Sigmoid colon (tissue), 7 donors: Measurements from ENCODE around the gene IQCM. TPM values are rescaled to one million over a fixed set of nuclear protein-coding genes. Genes with fewer than 3 reads are reported as not detected.

Experiments used
- DNase-seq: peaks from one replicate; pipeline ENCODE4 v3.0.0-alpha.2; 2019
- H3K27ac ChIP-seq, 4 donors: fragments of 200-600 bp; sonication (generic); one replicate each; pipeline ENCODE4 v1.5.1; 2016 to 2019; ENCODE audit warnings: mild to moderate bottlenecking in 1 of 4
- H3K27me3 ChIP-seq, 3 donors: fragments of 200-600 bp; sonication (generic); one replicate each; pipeline ENCODE4 v1.5.1; 2019; ENCODE audit warnings: mild to moderate bottlenecking in 1 of 3
- H3K36me3 ChIP-seq, 4 donors: fragments of 200-600 bp; sonication (generic); one replicate each; pipeline ENCODE4 v1.5.1; 2016 to 2019
- H3K4me1 ChIP-seq, 4 donors: fragments of 200-600 bp; sonication (generic); one replicate each; pipeline ENCODE4 v1.5.1; 2017 to 2019
- H3K4me3 ChIP-seq, 4 donors: fragments of 200-600 bp; sonication (generic); one replicate each; pipeline ENCODE4 v1.5.1; 2017 to 2019; ENCODE audit warnings: mild to moderate bottlenecking in 2 of 4, moderate library complexity in 1 of 4
- H3K9me3 ChIP-seq, 4 donors: fragments of 200-600 bp in 3 of 4; sonication (generic) in 3 of 4; one replicate each; pipeline versions ENCODE4 v1.5.1 to v1.6.1; 2013 to 2019
- EP300 ChIP-seq, 4 donors: sonication (generic); formaldehyde crosslinking; IDR thresholded peaks; one replicate each; pipeline ENCODE4 v1.6.1; 2017; ENCODE audit warnings: antibody characterized with exemption in 4 of 4
- POLR2A ChIP-seq, 2 donors: fragments of 450-650 bp; IDR thresholded peaks; one replicate each; pipeline ENCODE4 v1.6.1; 2016; ENCODE audit warnings: antibody characterized with exemption in 2 of 2, mild to moderate bottlenecking in 2 of 2, moderate library complexity in 2 of 2
- POLR2AphosphoS5 ChIP-seq, 4 donors: sonication (generic); formaldehyde crosslinking; IDR thresholded peaks; one replicate each; pipeline ENCODE4 v1.6.1; 2017; ENCODE audit warnings: antibody characterized with exemption in 4 of 4
- WGBS, 2 donors: extraction: QIAGEN DNeasy Blood & Tissue Kit; methylation state at CpG; one replicate each; pipeline ENCODE4 v1.1.7; 2013; 5-methylcytosine and 5-hydroxymethylcytosine counted together
- intact Hi-C: fragments of 100-400 bp; cut with DNase I; formaldehyde crosslinking; loops from one replicate; pipeline ENCODE4 v1.15.1; 2023
- polyA plus RNA-seq, 3 donors: library from polyadenylated mRNA; stranded (reverse); fragments of 200-250 nt; gene quantifications; one replicate each; pipeline ENCODE4 v1.2.3, GENCODE V29; 2013
- total RNA-seq, 4 donors: library from RNA; depleted of rRNA; stranded (reverse); fragments of >200 nt; gene quantifications; one replicate each; pipeline ENCODE4 v1.1.0, GENCODE V29; 2016
- TF ChIP-seq, protein P1 (sequence below), 4 experiments: fragments of 450-650 bp in 3 of 4; fragments of 200-600 bp in 1 of 4; IDR thresholded peaks; one replicate each; pipeline ENCODE4 v1.5.1; 2016 to 2019; ENCODE audit warnings: antibody characterized with exemption in 4 of 4, mild to moderate bottlenecking in 3 of 4, moderate library complexity in 2 of 4
- donor health status: healthy with polysubstance abuse.
- donor health status: Bipolar disorder and iron deficiency.
- donor health status: healthy.

The IQCM gene
- total and polyA plus RNA-seq, 7 donors = 0.41 to 1.2 TPM; not detected in 5

DNA sequence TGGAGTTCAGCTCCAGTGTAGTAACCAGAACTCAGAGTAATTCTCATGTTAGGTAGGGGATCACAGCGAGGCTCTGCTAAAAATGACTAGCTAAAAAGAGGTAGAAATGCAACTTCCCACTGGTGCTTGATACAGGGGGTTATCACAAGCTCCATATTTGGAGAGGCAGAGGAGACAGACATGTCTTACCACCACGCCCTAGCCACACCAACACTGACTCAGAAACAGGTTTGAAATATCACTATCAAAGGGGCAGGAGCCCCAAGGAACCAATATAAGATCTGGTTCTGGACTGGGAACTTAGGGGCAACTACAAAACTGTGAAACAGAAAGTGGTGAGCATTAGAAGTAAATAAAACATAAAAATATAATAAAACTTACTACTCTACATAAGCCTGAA is 62.9 kb downstream of the IQCM start:
- Histone ChIP-seq H3K4me3 (no peak overlapping the region), H3K27ac (no peak overlapping the region), H3K4me1 (no peaks in the 10 kb centered on the region), H3K9me3 (no peaks in the 10 kb centered on the region), H3K36me3 (no peaks in the 10 kb centered on the region), H3K27me3 (no peaks in the 10 kb centered on the region)
- TF ChIP-seq, protein P1, sequence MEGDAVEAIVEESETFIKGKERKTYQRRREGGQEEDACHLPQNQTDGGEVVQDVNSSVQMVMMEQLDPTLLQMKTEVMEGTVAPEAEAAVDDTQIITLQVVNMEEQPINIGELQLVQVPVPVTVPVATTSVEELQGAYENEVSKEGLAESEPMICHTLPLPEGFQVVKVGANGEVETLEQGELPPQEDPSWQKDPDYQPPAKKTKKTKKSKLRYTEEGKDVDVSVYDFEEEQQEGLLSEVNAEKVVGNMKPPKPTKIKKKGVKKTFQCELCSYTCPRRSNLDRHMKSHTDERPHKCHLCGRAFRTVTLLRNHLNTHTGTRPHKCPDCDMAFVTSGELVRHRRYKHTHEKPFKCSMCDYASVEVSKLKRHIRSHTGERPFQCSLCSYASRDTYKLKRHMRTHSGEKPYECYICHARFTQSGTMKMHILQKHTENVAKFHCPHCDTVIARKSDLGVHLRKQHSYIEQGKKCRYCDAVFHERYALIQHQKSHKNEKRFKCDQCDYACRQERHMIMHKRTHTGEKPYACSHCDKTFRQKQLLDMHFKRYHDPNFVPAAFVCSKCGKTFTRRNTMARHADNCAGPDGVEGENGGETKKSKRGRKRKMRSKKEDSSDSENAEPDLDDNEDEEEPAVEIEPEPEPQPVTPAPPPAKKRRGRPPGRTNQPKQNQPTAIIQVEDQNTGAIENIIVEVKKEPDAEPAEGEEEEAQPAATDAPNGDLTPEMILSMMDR (IDR thresholded peaks at IDR 0.05) = no peak
- TF ChIP-seq POLR2AphosphoS5 (IDR thresholded peaks at IDR 0.05) (no peak), POLR2A (IDR thresholded peaks at IDR 0.05) (no peak), EP300 (IDR thresholded peaks at IDR 0.05) (no peak)
- intact Hi-C loops = no loop called here
- 64 to 67% methylated on average over 2 of the region's 2 CpGs for WGBS, 2 donors
- no peak for DNase-seq

GRCh38 chr4:149751174-149751573 is 64.5 kb downstream of the IQCM start:
- no peaks in the 10 kb centered on the region for H3K36me3 ChIP-seq
- H3K4me1 ChIP-seq = no peaks in the 10 kb centered on the region
- no peak for TF ChIP-seq POLR2A (IDR thresholded peaks at IDR 0.05)
- no peak for TF ChIP-seq POLR2AphosphoS5 (IDR thresholded peaks at IDR 0.05)
- no peak for TF ChIP-seq EP300 (IDR thresholded peaks at IDR 0.05)
- TF ChIP-seq, protein P1 (IDR thresholded peaks at IDR 0.05) = no peak
- no peak for DNase-seq
- H3K27ac ChIP-seq = no peak overlapping the region
- intact Hi-C loops = no loop called here
- no peaks in the 10 kb centered on the region for H3K9me3 ChIP-seq
- H3K27me3 ChIP-seq = no peaks in the 10 kb centered on the region
- 80 to 90% methylated on average over 4 of the region's 4 CpGs for whole genome bisulfite sequencing, 2 donors
- no peak overlapping the region for H3K4me3 ChIP-seq

DNA sequence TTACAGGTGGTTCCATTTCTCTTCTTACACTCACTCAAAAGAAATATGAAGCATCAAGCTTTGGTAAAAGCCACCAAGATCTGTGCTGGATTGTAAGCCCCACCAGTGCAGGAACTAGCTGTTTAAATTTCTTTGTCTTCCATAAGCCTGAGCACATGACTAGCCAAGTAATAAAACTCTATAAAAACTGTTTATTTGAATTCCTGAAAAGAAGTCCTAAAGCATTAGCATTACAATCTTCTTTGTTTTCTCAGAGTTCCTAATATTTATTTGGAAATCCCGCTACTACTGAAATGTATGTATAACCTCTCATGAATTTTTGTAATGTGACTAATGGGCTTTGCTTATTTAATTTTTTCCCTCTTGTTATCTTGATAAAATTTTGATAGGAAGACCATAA is 65.9 kb downstream of the IQCM start:
- H3K9me3 ChIP-seq = no peaks in the 10 kb centered on the region
- no peaks in the 10 kb centered on the region for H3K4me1 ChIP-seq
- intact Hi-C loops = no loop called here
- DNase-seq = no peak
- H3K27ac ChIP-seq = no peak overlapping the region
- H3K4me3 ChIP-seq = no peak overlapping the region
- 34 to 56% methylated on average over 1 of the region's 1 CpG for WGBS, 2 donors
- TF ChIP-seq POLR2AphosphoS5 (IDR thresholded peaks at IDR 0.05) (no peak), POLR2A (IDR thresholded peaks at IDR 0.05) (no peak), EP300 (IDR thresholded peaks at IDR 0.05) (no peak)
- TF ChIP-seq, protein P1 (IDR thresholded peaks at IDR 0.05) = no peak
- H3K27me3 ChIP-seq = no peaks in the 10 kb centered on the region
- no peaks in the 10 kb centered on the region for H3K36me3 ChIP-seq

DNA sequence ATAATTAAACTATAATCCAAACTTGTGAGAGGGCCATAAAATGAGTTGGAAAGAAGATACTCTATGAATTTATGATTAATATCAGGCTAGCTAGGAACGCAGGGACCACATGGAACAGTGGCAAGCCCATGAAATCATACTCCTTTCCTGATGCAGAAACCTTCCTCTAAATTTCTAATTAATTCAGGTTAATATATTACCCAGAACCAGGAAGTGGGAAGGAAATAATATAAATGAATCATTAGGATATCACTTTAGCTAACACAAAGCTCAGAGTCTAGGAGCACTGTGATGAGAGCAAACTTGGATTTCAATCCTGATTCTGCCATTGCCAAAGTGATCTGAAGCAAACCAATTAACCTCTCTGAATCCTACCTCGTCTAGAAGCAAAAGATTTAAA is 68.0 kb downstream of the IQCM start:
- no peaks in the 10 kb centered on the region for H3K27me3 ChIP-seq
- WGBS, 2 donors = 76 to 88% methylated on average over 2 of the region's 2 CpGs
- no peaks in the 10 kb centered on the region for H3K36me3 ChIP-seq
- no peak for DNase-seq
- H3K9me3 ChIP-seq = no peaks in the 10 kb centered on the region
- H3K4me3 ChIP-seq = no peak overlapping the region
- no peak for TF ChIP-seq POLR2A (IDR thresholded peaks at IDR 0.05)
- TF ChIP-seq, protein P1 (IDR thresholded peaks at IDR 0.05) = no peak
- no peak for TF ChIP-seq POLR2AphosphoS5 (IDR thresholded peaks at IDR 0.05)
- no peak for TF ChIP-seq EP300 (IDR thresholded peaks at IDR 0.05)
- intact Hi-C loops = no loop called here
- H3K4me1 ChIP-seq = no peaks in the 10 kb centered on the region
- no peak overlapping the region for H3K27ac ChIP-seq

- H3K4me3 ChIP-seq = no peak overlapping the region
- no peaks in the 10 kb centered on the region for H3K36me3 ChIP-seq
- 85 to 90% methylated on average over 1 of the region's 1 CpG for WGBS, 2 donors
- no peak overlapping the region for H3K27ac ChIP-seq
- intact Hi-C loops = no loop called here
- TF ChIP-seq EP300 (IDR thresholded peaks at IDR 0.05) (no peak), POLR2A (IDR thresholded peaks at IDR 0.05) (no peak), POLR2AphosphoS5 (IDR thresholded peaks at IDR 0.05) (no peak)
- TF ChIP-seq, protein P1 (IDR thresholded peaks at IDR 0.05) = no peak
- no peak for DNase-seq
- H3K27me3 ChIP-seq = no peaks in the 10 kb centered on the region
- no peaks in the 10 kb centered on the region for H3K9me3 ChIP-seq
- H3K4me1 ChIP-seq = no peaks in the 10 kb centered on the region
Measured at GRCh38 chr4:149746276-149746675, 69.4 kb downstream of the IQCM start.
